Measurements from ENCODE around the gene TSHR.

Gene TSHR

DNA sequence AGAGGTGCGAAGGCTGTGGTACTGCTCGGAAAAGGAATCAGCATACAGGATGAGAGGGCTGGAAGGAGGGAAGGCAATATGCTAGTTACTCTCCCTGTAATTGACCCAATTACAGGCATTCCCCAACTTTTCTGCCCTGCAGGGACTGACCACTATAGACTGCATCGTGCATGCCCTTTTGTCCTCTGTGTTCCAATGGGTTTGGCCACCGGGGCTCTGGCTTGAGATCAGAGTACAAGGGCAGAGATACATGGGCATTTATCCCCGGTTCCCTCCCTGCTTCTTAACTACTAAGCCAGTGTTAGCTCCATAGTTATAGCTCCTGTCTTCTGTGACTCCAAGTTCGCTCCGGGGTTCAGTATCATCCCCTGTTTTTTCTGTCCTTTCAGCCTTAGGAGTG lies 205.7 kb downstream of the TSHR start:
- TF ChIP-seq, protein P1, sequence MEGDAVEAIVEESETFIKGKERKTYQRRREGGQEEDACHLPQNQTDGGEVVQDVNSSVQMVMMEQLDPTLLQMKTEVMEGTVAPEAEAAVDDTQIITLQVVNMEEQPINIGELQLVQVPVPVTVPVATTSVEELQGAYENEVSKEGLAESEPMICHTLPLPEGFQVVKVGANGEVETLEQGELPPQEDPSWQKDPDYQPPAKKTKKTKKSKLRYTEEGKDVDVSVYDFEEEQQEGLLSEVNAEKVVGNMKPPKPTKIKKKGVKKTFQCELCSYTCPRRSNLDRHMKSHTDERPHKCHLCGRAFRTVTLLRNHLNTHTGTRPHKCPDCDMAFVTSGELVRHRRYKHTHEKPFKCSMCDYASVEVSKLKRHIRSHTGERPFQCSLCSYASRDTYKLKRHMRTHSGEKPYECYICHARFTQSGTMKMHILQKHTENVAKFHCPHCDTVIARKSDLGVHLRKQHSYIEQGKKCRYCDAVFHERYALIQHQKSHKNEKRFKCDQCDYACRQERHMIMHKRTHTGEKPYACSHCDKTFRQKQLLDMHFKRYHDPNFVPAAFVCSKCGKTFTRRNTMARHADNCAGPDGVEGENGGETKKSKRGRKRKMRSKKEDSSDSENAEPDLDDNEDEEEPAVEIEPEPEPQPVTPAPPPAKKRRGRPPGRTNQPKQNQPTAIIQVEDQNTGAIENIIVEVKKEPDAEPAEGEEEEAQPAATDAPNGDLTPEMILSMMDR (IDR thresholded peaks at IDR 0.05) = no peak
- no peak overlapping the region for H3K4me3 ChIP-seq
- DNase-seq (ENCODE audit: low spot score) = no peak
- no peak overlapping the region for H3K27ac ChIP-seq

DNA sequence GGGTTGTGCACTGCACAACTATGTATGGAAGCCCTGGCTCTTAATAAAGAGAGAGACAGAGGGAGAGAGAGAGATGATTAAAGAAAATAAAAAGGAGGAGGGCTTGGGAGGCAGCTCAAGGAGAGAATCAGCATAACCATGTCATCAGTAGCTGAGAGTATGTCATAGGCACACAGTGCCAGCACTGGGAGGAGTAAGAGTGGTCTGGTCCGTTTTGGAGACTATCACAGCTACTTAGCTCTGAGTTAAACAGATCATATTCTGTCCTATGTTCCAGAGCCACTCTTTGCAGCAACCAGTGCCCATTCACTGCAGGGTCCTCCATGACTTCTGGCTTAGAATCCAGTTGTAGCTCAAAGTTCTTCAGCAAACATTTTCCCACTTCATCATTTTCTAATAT lies 206.3 kb downstream of the TSHR start:
- Histone ChIP-seq H3K4me3 (no peak overlapping the region), H3K27ac (no peak overlapping the region)
- DNase-seq (ENCODE audit: low spot score) = no peak
- TF ChIP-seq, protein P1 (IDR thresholded peaks at IDR 0.05) = no peak

DNA sequence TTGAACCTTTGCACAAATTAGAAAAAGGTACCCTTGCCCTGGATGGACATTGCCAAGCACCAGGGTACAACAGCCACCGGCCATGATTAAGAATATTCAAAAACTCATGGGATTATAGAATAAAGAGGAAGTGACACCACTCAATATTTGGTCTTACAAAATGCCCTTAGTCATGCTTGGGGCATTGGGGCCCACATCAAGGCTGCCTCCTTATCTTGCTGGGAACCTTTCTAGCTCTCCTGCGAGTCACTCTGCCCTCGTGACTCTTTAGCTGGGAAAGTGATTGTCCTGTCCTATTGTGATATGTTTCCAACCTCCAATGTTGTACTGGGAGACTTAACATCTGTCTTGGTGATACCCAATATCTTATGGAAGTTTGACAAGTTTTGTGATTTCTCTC lies 207.5 kb downstream of the TSHR start:
- Histone ChIP-seq H3K4me3 (no peak overlapping the region), H3K27ac (no peak overlapping the region)
- TF ChIP-seq, protein P1 (IDR thresholded peaks at IDR 0.05) = no peak
- DNase-seq (ENCODE audit: low spot score) = no peak

DNA sequence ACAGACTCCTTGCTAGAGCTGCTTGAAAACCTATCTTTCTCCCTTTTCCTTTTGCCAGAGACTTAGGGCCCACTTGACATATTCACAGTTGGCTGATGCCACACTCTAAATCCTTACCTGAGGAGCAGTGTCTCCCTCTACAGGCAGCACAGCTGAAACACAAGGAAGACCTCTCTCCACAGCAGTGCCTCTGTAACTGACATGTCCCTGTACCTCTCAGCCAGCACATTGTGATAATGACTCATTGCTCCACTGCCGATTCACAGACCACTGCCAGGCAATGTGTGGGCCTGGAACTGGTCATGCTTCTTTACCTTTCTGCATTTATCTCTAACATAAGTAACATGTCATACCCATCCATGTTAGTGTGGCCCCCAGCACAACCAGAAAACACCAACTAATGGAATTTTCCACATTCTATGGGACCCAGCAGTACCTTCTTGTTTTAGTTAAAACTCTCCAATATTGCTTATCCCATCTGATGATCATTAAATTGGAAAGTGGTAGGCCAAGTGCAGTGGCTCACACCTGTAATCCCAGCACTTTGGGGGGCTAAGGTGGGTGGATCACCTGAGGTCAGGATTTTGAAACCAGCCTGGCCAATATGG lies 208.8 kb downstream of the TSHR start:
- TF ChIP-seq, protein P1 (IDR thresholded peaks at IDR 0.05) = no peak
- H3K27ac ChIP-seq = no peak overlapping the region
- H3K4me3 ChIP-seq = no peak overlapping the region
- DNase-seq (ENCODE audit: low spot score) = no peak

DNA sequence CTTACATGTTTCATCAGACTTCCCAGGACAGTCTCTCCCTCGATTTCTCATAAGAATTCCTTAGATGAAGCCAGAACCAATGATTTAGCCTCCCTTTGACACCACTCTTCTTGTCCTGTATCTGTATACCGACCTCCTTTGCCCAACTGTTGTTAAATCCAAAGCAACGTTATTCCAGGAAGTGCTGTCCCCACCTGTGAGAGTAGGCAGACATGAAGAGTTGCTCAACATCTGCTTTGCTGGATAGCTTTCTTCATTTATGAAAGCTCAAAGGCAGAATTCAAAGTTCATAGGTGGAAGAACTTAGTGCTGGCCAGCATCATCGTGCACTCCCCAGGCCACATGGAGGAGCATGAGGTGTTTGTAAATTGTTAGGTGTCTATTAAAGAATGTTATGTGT lies 209.8 kb downstream of the TSHR start:
- H3K27ac ChIP-seq = no peak overlapping the region
- TF ChIP-seq, protein P1 (IDR thresholded peaks at IDR 0.05) = no peak
- H3K4me3 ChIP-seq = no peak overlapping the region
- no peak for DNase-seq (ENCODE audit: low spot score)

DNA sequence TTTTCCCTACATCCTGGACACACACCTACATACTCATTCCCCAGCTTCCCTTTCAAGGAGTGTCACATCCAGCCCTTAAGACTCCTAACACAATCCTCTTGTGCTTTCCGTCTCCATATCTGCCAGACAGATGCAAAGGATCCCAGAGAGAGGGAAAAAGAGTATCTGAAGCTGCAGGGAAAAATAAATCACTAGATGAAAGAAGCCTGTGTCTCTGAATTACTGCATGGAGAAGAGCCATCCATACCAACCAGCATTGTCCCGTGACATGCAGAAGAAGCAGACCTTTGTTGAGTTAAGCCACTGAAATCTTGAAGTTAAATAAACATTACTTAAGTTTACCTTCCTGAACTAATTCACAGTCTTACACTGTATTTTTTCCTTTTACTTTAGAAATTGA lies 210.7 kb downstream of the TSHR start:
- DNase-seq (ENCODE audit: low spot score) = no peak
- Histone ChIP-seq H3K4me3 (no peak overlapping the region), H3K27ac (no peak overlapping the region)
- TF ChIP-seq, protein P1 (IDR thresholded peaks at IDR 0.05) = no peak

DNA sequence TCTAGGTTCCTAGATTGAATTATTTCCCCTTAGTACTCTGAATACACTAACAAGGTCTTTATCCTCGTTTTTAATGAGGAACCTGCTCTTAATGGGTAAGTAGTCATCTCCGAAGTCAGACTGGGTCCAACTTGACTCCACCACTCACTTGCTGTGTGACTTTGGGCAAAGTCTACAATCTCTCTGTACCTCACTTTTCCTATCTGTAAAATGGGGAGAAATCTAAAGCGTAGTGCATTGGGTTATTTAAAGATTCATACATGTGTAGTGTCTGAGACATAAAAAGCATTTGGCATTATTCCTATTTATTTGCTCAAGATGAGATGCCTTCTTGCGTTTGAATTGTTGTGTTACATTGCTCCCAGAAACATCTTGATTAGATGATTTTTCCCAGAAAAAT lies 213.8 kb downstream of the TSHR start:
- no peak for DNase-seq (ENCODE audit: low spot score)
- peak overlapping the region; percentile 84 for H3K4me3 ChIP-seq
- TF ChIP-seq, protein P1 (IDR thresholded peaks at IDR 0.05) = no peak
- peak overlapping the region; percentile 70 to 96 for H3K27ac ChIP-seq

Measured in coronary artery (tissue), 2 donors.